SK-N-MC (cell line): ENCODE data around the gene B4GALT4.

Source experiments
- DNase-seq: peaks from one replicate; pipeline ENCODE4 v3.0.0-alpha.2; 2011; ENCODE audit warnings: low read depth, low spot score
- H3K27ac ChIP-seq: fragments of 200-600 bp; sonication (generic); 2 replicates; pipeline ENCODE4 v1.5.1; 2016; ENCODE audit warnings: mixed run types
- H3K36me3 ChIP-seq: fragments of 200-600 bp; sonication (generic); 2 replicates; pipeline ENCODE4 v1.6.1; 2017; ENCODE audit warnings: antibody characterized with exemption, low read length, mixed read lengths; ENCODE audit not compliant: insufficient read depth
- H3K4me3 ChIP-seq: fragments of 200-600 bp; sonication (generic); 2 replicates; pipeline ENCODE4 v1.5.1; 2016
- H3K9ac ChIP-seq: fragments of 200-600 bp; sonication (generic); 2 replicates; pipeline ENCODE4 v1.8.0; 2017; ENCODE audit warnings: mixed run types, mixed read lengths; ENCODE audit not compliant: insufficient read length
- H3K9me3 ChIP-seq: fragments of 200-600 bp; sonication (generic); 2 replicates; pipeline ENCODE4 v1.6.1; 2017; ENCODE audit warnings: low read depth, mild to moderate bottlenecking, antibody characterized with exemption, low read length, moderate library complexity, mixed read lengths
- EZH2 ChIP-seq: fragments of 200-600 bp; sonication (generic); IDR thresholded peaks from one replicate; pipeline ENCODE4 v1.6.1; 2017; ENCODE audit warnings: antibody characterized with exemption
- FOXP2 ChIP-seq: optimal IDR thresholded peaks from 2 replicates; pipeline ENCODE3; 2011; ENCODE audit warnings: mild to moderate bottlenecking, moderate library complexity; ENCODE audit not compliant: insufficient read depth; ENCODE audit errors: extremely low read length, control extremely low read depth
- POLR2AphosphoS5 ChIP-seq: IDR thresholded peaks from 2 replicates; pipeline ENCODE4 v1.6.1; 2012; ENCODE audit warnings: mild to moderate bottlenecking, low read depth, low read length, borderline replicate concordance

B4GALT4 gene

GRCh38 chr3:119195151-119195476 is 45.6 kb downstream of the B4GALT4 start:
- no peaks in the 10 kb centered on the region for H3K9me3 ChIP-seq
- no peak overlapping the region for H3K9ac ChIP-seq
- no peak for TF ChIP-seq FOXP2
- TF ChIP-seq POLR2AphosphoS5, result no peak
- TF ChIP-seq EZH2, result no peak
- no peaks in the 10 kb centered on the region for H3K36me3 ChIP-seq
- no peak for DNase-seq
- no peak overlapping the region for H3K4me3 ChIP-seq
- no peak overlapping the region for H3K27ac ChIP-seq

- H3K36me3 ChIP-seq, result no peaks in the 10 kb centered on the region
- no peak overlapping the region for H3K4me3 ChIP-seq
- H3K9ac ChIP-seq, result no peak overlapping the region
- no peak overlapping the region for H3K27ac ChIP-seq
- no peaks in the 10 kb centered on the region for H3K9me3 ChIP-seq
- TF ChIP-seq POLR2AphosphoS5 (no peak), EZH2 (no peak), FOXP2 (no peak)
- no peak for DNase-seq
Observed at GRCh38 chr3:119194237-119195150, 46.2 kb downstream of the B4GALT4 start.

- no peaks in the 10 kb centered on the region for H3K9me3 ChIP-seq
- H3K36me3 ChIP-seq, result no peaks in the 10 kb centered on the region
- no peak for DNase-seq
- H3K4me3 ChIP-seq, result no peak overlapping the region
- no peak for TF ChIP-seq EZH2
- TF ChIP-seq FOXP2, result no peak
- TF ChIP-seq POLR2AphosphoS5, result no peak
- H3K27ac ChIP-seq, result no peak overlapping the region
- H3K9ac ChIP-seq, result no peak overlapping the region
Observed at GRCh38 chr3:119191800-119192199, 48.9 kb downstream of the B4GALT4 start.

- no peak overlapping the region for H3K9ac ChIP-seq
- no peaks in the 10 kb centered on the region for H3K36me3 ChIP-seq
- no peak overlapping the region for H3K27ac ChIP-seq
- DNase-seq, result no peak
- no peaks in the 10 kb centered on the region for H3K9me3 ChIP-seq
- no peak for TF ChIP-seq POLR2AphosphoS5
- no peak for TF ChIP-seq FOXP2
- TF ChIP-seq EZH2, result no peak
- no peak overlapping the region for H3K4me3 ChIP-seq
Observed at GRCh38 chr3:119187266-119187665, 53.4 kb downstream of the B4GALT4 start.

- H3K27ac ChIP-seq, result no peak overlapping the region
- TF ChIP-seq FOXP2 (no peak), POLR2AphosphoS5 (no peak), EZH2 (no peak)
- DNase-seq, result no peak
Observed at GRCh38 chr3:119184796-119185570, 55.7 kb downstream of the B4GALT4 start.

GRCh38 chr3:119184111-119184510 is 56.6 kb downstream of the B4GALT4 start:
- Histone ChIP-seq H3K4me3 (no peak overlapping the region), H3K36me3 (no peaks in the 10 kb centered on the region), H3K9me3 (no peaks in the 10 kb centered on the region), H3K9ac (no peak overlapping the region), H3K27ac (no peak overlapping the region)
- no peak for TF ChIP-seq EZH2
- no peak for TF ChIP-seq FOXP2
- no peak for TF ChIP-seq POLR2AphosphoS5
- no peak for DNase-seq

More at GRCh38 chr3:119184796-119185570, 55.7 kb downstream of the B4GALT4 start:
- Histone ChIP-seq H3K9me3 (no peaks in the 10 kb centered on the region), H3K4me3 (no peak overlapping the region), H3K9ac (no peak overlapping the region), H3K36me3 (no peaks in the 10 kb centered on the region)

- Histone ChIP-seq H3K9me3 (no peaks in the 10 kb centered on the region), H3K36me3 (no peaks in the 10 kb centered on the region), H3K9ac (no peak overlapping the region), H3K4me3 (no peak overlapping the region), H3K27ac (no peak overlapping the region)
- TF ChIP-seq FOXP2 (no peak), POLR2AphosphoS5 (no peak), EZH2 (no peak)
- no peak for DNase-seq
Observed at GRCh38 chr3:119181765-119182164, 58.9 kb downstream of the B4GALT4 start.

- H3K9ac ChIP-seq, result no peak overlapping the region
- no peaks in the 10 kb centered on the region for H3K36me3 ChIP-seq
- TF ChIP-seq EZH2, result no peak
- TF ChIP-seq FOXP2, result no peak
- no peak for TF ChIP-seq POLR2AphosphoS5
- H3K27ac ChIP-seq, result no peak overlapping the region
- H3K9me3 ChIP-seq, result no peaks in the 10 kb centered on the region
- DNase-seq, result no peak
- H3K4me3 ChIP-seq, result no peak overlapping the region
Observed at GRCh38 chr3:119177321-119177720, 63.4 kb downstream of the B4GALT4 start.
